GM18867 (cell line): ENCODE results near the gene FBXL16.
"Not testable (repeated sequence)": the region's sequence is repeated elsewhere in the genome, so short reads cannot be mapped to it uniquely, and the experiment has no call there.

ENCODE experiments used
- ATAC-seq: cut with Tn5 transposase; IDR thresholded peaks from one replicate; pipeline ENCODE4 v1.9.1; 2021; ENCODE audit warnings: mild to moderate bottlenecking, moderate library complexity; ENCODE audit not compliant: unreplicated experiment

Gene FBXL16

DNA sequence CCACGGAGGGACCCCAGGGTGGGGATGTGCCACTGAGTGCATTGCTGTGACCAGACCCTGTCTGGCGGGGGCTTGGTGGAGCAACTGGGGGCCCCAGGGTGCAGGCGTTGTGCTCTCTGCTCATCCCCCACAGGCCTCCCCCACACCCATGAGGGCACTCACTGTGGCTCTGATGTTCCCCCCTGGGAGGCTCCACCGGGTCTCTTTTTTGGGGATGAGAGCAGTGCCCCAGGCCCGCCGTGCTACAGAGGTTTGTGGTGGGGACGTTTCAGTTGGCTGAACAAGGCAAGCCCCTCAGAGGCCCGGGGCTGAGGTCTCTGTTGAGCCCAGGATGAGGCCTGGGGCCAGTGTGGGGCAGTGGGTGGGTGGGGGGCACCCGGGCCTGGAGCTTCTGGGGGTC, 18.1 kb upstream of the FBXL16 start:
- no peak for ATAC-seq

DNA sequence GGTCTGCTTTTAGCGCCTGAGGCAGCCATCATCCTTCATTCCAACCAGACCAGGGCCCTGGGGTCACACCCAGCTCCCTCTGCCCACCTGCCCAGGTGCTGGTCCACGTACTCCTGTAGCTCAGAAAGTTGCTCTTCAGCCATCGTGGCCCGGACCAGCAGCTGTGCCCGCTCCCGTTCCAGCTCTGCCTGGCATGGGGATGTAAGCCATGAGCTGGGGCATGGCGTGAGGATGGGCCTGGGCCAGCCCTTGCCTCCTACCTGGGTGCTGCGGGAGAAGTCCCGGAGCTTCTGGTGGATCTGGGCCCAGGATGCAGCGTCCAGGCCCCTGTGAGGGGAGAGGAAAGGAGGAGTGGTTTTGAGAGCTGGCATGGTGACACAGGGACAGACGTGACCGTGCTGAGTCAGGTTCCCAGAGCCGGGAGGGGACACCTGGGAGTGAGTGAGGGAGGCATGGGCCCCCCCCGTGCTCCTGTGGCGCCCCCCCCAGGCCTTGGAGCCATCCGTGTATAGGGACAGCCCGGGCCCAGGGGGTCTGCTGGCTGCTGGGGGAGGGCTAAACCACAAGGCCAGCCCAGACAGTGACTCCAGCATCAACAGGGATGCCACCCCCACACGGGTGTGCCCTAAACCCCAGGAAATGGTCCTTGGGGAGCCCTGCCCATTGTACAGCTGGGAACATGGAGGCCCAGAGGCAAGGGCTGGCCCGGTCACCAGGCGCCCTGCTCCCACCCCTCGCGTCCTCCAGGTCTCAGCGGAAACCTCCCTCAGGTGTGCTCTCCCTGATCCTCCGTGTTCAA, 17.4 kb upstream of the FBXL16 start:
- no peak for ATAC-seq

DNA sequence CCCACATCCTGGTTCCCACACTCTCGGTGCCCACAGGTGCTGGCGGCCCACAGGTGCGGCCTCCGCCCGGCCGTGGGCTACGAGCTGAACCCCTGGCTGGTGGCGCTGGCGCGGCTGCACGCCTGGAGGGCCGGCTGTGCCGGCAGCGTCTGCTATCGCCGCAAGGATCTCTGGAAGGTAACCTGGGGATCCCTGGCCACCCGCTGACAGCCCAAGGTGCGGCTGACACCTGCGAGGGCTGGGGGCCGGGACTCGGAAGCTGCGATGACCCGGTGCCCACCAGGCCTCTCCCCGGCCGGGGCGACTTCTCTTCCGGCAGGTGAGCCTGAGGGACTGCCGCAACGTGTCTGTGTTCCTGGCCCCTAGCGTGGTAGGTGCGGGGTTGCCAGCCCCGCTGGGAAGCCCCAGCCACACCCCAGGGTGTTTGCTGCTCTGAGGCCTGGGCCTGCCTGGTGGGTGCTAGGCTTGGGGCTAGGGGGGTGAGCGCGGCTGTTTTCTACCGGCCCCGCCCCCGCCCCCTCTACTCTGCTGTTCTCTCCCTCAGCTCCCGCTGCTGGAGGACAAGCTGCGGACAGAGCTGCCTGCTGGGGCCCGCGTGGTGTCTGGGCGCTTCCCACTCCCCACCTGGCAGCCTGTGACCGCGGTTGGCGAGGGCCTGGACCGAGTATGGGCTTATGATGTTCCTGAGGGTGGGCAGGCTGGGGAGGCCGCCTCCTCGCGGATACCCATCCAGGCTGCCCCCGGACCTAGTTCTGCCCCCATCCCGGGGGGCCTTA, 16.4 kb upstream of the FBXL16 start:
- ATAC-seq, result no peak

DNA sequence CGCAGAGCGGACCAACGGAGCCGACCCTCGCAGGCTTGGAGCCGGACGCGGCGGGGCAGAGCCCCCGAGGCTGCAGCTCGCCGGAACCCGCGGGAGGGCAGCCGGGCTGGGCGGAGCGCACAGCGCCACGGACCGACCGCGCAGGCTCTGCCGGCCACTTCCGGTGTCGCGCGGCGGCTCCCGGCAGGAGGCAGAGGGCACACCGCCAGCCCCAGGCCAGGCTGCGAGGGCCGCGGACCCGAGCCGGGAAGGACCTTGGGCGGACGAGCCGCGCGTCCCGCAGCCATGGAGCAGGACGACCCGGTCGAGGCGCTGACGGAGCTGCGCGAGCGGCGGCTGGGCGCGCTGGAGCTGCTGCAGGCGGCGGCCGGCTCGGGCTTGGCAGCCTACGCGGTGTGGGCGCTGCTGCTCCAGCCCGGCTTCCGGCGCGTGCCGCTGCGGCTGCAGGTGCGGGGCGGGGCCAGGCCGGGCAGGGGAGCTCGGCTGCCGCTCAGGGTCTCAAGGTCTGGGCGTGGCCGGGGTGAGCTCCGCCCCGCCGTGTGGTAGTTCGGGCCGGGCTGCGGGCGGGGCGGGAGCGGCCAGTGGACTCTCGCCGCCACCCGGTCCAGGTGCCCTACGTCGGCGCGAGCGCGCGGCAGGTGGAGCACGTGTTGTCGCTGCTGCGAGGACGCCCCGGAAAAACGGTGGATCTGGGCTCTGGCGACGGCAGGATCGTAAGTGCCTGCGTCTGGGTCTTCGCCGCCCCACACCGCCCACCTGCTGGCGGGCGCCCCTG, 15.6 kb upstream of the FBXL16 start, which contains the start of gene ANTKMT:
Gene ANTKMT, plus strand, starts transcription at position 157 of the 775 bp plus-strand sequence. Its CDS starts 129 bp downstream, at position 286.
- peak; percentile 72 for ATAC-seq

DNA sequence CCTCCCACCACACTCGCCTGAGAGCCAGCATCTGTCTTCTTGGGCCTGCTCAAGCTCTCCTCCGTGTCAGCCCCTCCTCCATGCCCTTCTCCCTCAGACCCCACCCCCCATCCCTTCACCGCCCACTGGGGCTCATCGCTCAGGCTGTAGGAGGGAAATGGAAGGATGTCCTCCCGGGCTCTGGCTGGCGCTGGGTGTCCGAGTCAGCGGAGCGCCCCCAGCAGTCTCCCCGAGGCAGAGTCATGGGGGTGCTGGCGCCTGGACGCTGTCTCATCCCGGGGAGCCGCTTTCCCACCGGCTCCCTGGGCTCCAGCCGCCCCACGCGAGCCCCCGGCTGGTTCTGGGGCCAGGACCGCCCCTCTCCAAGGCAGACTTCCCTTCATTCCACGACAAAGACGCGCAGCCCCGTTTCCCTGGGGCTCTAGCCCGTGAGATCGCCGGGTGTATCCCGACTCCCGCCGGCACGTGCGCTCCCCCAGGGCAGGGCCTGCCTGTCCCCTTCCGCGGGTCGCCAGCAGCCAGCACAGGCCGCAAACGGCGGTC, 14.9 kb upstream of the FBXL16 start:
- no peak for ATAC-seq

DNA sequence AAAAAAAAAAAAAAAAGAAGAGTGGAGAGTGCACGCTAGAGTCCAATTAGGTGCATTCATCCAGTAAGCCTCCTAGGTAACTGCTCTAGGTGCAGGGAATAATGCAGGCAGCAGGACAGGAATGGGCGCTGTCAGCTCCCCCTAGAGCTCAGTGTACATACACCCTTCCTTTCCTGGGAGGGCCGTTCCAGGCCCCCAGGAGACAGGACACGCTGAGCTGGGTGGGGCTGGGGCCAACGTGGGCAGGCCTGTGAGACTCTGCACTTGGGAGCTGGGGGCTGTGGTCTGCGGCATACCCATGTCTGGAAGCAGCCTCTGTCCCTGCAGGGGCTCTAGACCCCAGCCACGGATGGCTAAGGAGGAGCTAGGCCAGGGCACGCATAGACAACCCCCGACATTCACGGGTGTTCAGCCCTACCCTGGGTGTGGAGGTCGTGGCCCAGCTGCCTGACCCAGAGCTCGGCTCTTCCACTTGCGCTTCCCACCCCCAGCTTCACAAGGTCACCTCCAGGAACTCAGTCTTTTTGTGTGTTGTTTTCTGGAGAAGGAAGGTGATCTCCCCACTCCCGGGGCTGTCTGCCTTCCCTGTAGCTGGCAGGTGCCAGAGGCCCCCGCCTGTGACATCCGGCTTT, 14.3 kb upstream of the FBXL16 start:
- no peak for ATAC-seq

DNA sequence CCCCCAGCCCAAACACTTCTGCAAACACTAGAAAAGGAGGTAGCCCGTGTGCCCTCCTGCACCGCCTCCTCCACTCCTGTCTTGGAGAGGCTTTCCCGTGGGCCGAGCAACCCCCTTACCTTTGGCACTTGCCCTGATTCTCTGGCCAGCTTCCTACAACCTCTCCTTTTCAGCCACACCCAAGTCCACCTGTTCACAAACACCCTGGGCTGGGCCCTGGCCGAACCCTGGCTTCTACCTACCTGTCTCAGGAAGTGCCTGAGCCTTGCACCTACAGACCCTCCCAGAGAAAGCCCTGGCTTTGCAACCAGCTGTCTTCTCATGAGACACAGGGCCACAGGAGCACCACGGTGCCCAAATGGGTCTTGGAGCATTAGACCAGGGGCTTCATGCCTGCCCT, 13.3 kb upstream of the FBXL16 start:
- ATAC-seq, result no peak

DNA sequence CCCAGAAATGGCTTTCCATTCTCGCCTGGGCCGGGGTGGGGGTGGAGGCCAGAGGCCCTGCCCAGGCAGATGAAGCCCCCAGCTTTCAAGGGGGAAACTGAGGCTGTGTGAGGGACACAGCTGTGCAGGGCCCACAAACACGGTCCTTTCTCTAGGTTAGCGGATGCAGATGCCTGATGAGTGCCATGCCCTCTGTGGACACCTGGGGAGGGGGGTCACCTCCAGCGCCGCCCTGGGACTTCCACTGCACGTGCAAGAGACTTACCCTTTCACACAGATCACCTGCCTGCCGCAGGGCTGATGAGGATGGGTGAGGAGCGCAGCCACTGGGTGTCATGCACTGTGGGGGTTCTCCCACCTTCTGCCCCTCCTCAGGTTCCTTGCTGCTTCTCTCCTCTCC, 12.8 kb upstream of the FBXL16 start:
- ATAC-seq, result no peak

DNA sequence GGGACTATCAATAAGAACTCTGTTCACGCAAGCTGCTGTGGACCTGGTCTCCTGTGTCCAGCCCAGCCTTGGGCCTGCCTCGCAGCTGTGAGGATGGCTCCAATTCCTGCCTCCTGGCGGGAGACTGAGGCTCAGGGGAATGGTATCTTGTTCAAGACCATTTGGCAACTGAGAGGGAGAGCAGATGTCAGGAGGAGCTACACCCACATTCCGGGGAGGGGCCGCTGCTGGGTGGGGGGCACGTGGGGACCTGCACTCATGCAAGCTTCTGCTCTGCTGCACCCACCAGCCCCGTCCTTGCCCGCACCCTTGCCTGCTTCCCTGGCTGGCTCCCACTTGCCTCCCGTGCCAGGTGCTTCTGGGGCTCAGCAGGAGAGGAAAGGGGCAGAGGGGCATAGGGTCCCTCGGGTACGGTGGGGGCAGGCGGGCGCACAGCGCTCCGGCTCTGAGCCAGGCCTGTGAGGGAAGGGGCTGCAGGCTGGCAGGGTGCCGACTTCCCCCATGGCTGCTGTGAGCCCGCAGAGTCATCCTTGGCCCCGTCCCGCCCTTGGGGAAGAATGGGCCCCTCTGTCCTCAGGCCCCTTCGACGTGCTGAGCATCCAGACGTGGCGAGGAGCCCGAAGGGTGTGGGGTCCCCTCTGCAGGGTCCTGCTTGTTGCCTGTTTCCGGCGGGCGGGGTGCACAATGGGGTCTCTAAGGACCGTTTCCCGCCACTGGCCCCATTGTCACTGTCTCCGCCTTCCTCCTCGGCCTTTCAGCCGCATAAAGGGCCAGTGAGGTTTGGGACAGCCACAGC, 12.0 kb upstream of the FBXL16 start:
- ATAC-seq, result no peak

DNA sequence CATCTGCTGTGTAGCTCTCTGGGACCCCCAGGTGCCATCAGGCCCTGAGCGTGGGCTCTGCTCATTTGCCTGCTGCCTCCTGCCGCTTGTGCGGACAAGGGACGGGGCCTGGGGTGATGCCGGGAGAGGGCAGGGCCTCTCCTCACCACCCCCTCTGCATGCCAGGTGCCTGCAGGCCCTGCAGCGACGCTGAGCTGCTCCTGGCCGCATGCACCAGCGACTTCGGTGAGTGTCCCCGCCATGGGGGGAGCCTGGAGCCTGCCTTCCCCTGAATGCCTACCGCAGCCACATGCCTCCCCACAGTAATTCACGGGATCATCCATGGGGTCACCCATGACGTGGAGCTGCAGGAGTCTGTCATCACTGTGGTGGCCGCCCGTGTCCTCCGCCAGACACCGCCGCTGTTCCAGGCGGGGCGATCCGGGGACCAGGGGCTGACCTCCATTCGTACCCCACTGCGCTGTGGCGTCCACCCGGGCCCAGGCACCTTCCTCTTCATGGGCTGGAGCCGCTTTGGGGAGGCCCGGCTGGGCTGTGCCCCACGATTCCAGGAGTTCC, 11.2 kb upstream of the FBXL16 start:
- no peak for ATAC-seq

DNA sequence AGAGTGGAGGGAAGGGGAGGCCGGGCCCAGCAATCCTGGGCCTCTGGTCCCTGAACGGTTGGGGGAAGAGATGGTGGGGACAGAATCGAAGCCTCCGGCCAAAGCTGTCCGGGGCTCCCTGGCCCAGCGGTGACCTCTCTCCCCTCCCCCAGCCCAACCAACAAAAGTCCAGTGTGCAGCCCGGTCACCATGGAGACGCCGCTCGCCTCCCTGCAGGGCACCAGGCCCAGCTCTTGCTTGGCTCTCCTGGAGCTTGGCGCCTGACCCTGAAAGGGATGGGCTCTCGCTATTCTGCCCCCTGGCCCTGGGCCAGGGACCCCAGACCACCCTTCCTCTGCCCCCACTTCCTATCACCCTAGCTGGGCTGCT, 10.6 kb upstream of the FBXL16 start:
- no peak for ATAC-seq

DNA sequence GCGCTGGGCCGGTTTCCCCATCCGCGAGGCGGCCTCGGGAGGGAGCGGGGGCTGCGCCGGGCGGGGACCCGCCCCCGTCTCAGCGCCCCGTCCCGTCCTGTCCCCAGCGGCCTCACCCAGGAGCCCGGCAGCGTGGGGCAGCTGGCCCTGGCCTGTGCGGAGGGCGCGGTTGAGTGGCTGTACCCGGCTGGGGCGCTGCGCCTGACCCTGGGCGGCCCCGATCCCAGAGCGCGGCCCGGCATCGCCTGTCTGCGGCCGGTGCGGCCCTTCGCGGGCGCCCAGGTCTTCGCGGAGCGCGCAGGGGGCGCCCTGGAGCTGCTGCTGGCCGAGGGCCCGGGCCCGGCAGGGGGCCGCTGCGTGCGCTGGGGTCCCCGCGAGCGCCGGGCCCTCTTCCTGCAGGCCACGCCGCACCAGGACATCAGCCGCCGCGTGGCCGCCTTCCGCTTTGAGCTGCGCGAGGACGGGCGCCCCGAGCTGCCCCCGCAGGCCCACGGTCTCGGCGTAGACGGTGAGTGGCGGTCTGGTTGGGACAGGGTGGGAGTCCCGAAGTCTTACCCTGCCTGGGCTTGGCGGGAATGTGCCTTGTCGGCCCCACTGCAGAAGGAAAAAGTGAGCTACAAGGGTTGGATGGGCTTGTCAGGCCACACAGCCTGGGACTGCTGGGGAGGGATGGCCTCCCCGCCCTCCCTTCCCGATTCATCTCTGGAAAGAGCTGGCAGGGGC, 10.0 kb upstream of the FBXL16 start:
- peak; percentile 6 for ATAC-seq

DNA sequence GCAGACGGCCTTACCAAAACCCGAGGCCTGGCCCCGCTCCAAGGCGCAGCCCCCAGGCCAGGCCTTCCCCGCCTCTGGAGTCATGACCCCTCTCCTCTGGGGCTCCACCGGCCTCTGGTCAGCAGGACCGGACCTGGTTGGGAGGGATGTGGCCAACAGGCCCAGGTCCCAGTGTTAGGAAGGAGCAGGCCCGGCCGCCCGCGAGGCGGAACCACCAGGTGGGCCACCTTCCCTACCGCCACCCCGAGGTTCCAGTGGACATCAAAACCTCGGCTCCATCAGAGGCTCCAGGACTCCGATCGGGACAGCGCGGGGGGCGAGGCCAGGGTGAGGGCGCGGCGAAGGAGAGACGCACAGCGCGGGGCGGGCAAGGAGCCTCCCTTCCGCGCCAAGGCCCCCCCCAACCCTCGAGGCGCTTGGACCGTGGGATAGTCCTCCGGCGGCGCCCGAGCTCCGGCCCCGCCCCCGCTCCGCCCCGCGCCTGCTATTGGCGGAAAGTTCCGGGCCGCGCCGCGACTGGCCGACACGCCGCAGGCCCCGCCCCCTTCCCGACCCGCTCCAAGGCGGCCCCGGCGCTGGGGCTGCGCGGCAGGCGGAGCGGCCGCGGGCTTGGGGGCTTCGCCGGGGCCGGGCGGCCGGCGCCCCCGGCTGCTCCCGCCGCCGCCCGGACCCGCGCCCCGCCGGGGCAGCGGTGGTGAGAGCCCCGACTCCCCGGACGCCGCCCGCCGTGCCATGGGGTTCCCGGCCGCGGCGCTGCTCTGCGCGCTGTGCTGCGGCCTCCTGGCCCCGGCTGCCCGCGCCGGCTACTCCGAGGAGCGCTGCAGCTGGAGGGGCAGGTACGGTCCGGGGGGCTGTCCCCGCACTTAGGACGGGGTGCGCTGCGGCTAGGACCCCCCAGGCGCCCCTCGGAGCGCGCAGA, 9.2 kb upstream of the FBXL16 start, which contains the start of gene METRN:
Gene METRN, plus strand, starts transcription at position 561 of the 919 bp plus-strand sequence. Its CDS starts 172 bp downstream, at position 733.
- peak; percentile 71 for ATAC-seq

DNA sequence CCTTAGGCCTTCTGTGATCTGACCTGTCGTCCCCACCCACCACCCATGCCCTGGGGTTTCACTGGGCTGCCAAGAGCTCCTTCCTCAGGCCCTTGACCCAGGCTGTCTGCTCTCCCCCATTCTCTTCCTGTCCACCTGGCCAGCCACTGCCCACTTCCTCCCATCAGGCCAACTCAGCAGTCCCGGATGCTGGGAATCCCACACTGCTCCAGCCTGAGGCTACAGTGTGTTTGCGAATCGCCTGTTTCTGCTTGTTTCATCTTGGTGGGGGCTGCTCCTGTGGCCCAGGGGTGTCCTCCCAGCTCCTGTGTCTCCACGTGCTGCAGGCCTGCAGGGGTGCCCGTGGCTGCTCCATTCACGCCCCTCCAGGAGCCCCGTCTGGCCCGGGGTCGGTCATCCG, 8.5 kb upstream of the FBXL16 start:
- ATAC-seq, result no peak

DNA sequence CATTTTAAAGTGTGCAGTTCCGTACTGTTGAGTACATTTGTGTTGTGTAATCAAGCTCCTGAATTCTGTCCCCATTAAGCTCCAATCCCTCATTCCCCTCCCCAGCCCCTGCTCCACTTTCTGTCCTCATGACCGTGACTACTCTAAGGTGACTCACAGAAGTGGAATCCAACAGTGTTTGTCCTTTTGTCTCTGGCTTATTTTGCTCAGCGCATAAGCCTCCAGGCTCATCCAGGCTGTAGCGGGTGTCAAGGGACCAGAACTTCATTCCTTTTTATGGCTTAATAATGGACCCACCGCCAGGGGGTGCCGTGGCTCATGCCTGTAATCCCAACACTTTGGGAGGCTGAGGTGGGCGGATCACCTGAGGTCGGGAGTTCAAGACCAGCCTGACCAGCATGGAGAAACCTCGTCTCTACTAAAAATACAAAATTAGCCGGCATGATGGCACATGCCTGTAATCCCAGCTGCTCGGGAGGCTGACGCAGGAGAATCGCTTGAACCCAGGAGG, 7.2 kb upstream of the FBXL16 start:
- not testable (repeated sequence) for ATAC-seq

DNA sequence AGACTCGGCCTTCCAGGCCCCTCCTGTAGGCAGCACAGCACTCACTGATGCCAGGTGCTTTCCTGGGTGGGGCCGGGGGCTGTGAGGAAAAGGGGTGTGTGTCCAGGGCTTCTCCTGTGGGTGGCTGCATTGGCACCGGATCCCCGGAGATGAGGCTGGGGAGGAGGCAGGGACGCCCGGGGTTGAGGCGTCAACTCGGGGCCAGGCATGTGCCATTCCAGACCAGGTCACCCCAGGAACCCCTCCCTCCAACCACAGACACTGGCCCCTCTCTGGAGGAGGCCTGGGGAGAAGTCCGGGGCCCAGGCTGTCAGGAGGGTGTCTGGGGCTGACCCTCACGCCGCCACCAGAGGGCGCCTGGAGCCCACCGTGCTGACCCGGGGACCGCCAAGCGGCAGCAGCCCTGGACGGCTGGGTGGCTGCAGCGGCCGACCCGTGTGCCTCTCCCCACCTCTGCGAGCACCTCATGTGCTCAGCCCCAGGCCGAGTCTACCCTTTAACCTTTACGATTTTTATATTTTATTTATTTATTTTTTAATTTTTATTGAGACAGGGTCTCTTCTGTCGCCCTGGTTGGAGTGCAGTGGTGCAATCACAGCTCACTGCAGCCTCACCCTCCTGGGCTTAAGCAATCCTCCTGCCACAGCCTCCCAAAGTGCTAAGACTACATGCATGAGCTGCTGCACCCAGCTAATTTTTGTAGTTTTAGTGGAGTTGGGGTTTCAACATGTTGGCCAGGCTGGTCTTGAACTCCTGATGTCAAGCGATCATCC, 6.1 kb upstream of the FBXL16 start:
- no peak for ATAC-seq

DNA sequence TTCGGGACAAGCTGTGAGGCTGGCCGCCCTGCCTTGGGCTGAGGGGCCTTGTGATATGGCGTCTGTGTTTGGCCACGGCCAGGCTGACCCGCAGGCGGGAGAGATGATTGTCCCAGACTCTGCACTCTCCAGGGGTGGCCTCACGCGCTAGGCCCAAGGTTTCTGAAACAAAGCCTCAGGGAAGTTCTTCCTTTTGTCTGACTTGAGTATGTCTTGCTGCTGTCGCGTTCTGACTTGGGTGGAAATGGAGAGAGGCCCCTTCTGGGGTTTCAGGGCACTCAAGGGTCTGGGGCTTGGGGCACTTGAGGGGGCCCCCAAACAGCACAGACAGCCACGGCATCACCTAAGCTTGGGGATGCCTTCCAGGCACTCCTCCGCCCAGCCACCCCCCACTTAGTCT, 5.5 kb upstream of the FBXL16 start:
- ATAC-seq, result no peak
